Kidney glomerular epithelial cell (primary cell): ENCODE data around the gene ASAP3.

ENCODE experiments used
- DNase-seq: peaks from one replicate; lab custom pipeline; 2025; lab: John Stamatoyannopoulos, UW

Gene ASAP3

DNA sequence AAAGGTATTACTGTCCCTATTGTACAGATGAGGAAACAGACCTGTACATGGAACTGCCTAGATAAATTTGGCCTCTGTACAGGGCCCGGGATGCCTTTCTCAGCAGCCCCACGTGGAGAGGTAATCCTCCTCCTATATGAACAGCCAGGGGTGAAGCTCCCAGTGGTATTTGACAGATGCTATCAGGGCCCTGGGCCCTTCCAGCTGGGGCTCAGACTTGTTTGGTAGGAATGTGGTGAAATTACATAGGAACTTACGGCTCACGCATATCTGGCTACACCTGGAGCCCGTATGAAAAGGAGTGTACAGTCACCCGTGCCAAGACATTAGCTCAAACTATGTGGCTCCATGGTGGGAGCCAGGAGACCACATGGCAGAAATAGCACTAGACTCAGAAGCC is 34.7 kb downstream of the ASAP3 start:
- DNase-seq: no peak

DNA sequence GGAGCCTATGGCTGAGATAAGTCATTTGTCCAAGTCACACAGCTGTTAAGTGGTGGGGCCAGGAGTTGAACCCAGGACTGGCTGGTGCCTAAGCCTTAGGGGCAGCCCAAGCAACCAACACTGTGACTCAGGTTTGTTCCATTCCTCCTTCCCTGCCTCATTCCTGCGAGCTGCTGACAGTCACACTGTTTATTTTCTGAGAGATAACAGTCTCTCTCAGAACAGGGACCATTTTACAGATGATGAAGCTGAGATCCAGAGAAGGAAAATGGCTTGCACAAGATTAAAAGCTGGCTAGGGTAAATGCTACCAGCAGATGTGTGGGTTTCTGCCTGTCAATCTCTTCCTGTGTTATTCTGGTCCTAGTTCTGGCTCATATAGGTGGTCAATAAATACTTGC is 35.1 kb downstream of the ASAP3 start:
- DNase-seq: no peak

- no peak for DNase-seq
Observed at GRCh38 chr1:23446661-23447310, 37.2 kb downstream of the ASAP3 start.

GRCh38 chr1:23444596-23445390 is 39.2 kb downstream of the ASAP3 start:
- no peak for DNase-seq

DNA sequence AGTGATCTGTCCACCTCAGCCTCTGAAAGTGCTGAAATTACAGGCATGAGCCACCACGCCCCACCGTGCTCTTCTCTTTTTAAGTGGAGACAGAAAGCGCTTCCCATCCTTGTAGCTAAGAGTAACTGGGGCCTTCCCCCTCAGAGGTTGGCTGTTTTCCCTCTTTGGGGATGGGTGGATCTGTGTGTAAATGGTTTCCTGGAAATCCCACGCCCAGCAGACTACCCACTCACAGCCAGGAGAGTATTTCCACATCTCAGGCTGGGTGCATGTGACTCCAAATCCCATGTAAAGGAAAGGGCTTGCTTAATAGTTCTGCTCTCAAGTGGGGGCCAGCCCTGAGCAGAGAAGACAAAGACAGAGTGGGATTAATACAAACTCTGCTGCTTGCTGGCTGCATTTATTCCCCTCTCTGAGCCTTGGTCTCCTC is 39.9 kb downstream of the ASAP3 start:
- no peak for DNase-seq

GRCh38 chr1:23442751-23443150 is 41.2 kb downstream of the ASAP3 start:
- no peak for DNase-seq

- DNase-seq: no peak
Observed at GRCh38 chr1:23441446-23442148, 42.4 kb downstream of the ASAP3 start.

DNA sequence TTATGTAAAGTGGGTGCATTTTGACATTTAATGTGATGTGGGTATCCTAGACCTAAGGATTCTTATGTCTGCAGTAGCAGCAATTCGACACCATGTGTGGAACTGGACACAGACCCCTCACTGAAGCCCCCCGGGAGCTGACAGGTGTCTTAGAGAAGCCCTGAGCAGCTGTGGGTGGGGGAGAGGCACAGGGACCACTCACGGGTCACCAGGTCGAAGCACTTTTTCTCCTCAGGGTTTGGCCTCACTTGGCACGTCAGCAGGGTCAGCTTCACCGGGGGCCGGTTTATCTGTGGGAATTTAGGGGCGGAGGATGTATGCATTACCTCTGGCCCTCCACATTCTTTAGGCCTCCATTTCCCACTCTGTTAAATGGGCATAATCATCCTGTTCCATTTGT is 45.4 kb downstream of the ASAP3 start:
- DNase-seq: no peak

GRCh38 chr1:23437355-23437664 is 46.7 kb downstream of the ASAP3 start:
- no peak for DNase-seq

GRCh38 chr1:23436520-23437354 is 47.2 kb downstream of the ASAP3 start:
- no peak for DNase-seq

GRCh38 chr1:23434260-23434775 is 49.7 kb downstream of the ASAP3 start:
- DNase-seq: no peak

DNA sequence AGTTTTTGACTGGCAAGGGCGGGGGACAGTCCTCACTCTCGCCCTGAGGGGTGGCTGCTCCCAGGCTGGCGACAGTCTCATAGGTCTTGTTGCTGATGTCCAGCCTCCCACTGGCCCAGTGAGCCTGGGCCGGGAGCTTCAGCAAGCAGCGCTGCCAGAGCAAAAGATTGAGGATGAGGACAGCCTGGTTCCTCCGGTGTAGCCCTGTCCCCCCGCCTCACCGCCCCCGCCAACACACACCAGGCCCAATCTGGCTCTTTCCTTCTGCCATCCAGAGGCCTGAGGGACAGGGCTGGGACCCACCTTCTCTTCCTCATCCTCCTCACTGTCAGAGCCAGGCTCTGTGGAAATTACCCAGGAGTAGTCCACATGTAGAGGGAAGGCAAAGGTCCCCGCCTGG is 50.9 kb downstream of the ASAP3 start:
- DNase-seq: no peak

GRCh38 chr1:23431431-23431830 is 52.5 kb downstream of the ASAP3 start:
- DNase-seq: no peak

DNA sequence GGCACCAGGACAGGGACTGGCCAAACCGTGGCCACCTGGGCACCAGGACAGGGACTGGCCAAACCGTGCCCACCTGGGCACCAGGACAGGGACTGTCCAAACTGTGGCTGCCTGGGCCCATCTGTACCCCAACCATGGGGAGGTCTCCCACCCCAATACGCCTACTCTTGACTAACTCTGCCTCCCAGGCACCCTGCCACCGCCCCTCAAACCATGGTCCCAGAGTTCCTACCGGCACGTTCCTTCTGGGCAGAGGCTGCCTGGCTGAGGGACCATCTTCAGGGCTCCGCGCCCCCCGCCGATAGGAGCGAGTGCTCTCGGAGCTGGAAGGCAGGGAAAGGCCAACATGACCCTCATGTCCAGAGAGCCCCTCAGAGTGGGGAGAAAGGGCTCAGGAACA is 53.2 kb downstream of the ASAP3 start:
- DNase-seq: no peak

- no peak for DNase-seq
Observed at GRCh38 chr1:23428136-23428905, 55.7 kb downstream of the ASAP3 start.

DNA sequence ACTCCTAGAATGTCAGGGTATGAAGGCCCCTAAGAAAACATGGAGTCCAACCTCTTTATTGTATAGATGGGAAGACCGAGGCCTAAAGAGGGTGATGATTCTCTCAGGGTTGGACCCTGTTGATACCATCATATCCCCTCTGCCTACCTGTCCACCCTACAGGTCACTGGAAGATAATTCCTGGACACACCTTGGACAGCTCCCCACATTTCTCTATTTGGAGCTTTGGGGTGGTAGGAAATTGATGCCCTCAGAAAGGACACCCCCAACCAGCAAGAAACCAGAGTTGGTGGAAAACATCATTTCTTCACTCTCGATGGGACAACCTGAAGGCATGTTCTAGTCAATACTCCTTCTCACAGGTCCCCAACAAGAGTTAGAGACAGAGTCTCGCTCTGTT is 56.4 kb downstream of the ASAP3 start:
- no peak for DNase-seq

- DNase-seq: no peak
Observed at GRCh38 chr1:23426828-23427227, 57.2 kb downstream of the ASAP3 start.

- no peak for DNase-seq
Observed at GRCh38 chr1:23425193-23425494, 58.8 kb downstream of the ASAP3 start.

GRCh38 chr1:23424293-23425192 is 59.4 kb downstream of the ASAP3 start, which contains the start of gene TCEA3:
Gene TCEA3, minus strand, starts transcription at chr1:23424748. Its CDS starts 115 bp downstream, at chr1:23424633.
- DNase-seq: no peak
